GM21737 (cell line): ENCODE measurements around the gene RHD.
"Not testable (repeated sequence)": the region's sequence is repeated elsewhere in the genome, so short reads cannot be mapped to it uniquely, and the experiment has no call there.

ENCODE experiments used
- ATAC-seq: cut with Tn5 transposase; IDR thresholded peaks from one replicate; pipeline ENCODE4 v1.9.1; 2021; ENCODE audit warnings: mild to moderate bottlenecking, moderate library complexity; ENCODE audit not compliant: unreplicated experiment

RHD gene

DNA sequence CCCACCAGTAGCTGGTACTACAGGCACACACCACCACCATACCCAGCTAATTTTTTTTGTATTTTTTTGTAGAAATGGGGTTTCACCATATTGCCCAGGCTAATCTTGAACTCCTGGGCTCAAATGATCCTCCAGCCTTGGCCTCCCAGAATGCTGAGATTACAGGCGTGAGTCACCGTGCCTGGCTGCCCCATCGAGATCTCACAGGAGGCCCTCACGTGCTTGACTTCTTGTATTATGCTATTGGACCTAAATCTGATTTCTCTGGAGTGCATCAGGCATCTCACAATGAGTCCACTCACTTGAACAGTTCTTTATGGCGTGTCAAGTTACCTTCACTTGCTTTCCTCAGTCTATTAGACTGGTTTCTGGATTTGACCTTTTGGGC, 15.7 kb upstream of the RHD start:
- ATAC-seq = no peak

GRCh38 chr1:25257196-25257595, 15.1 kb upstream of the RHD start:
- no peak for ATAC-seq

DNA sequence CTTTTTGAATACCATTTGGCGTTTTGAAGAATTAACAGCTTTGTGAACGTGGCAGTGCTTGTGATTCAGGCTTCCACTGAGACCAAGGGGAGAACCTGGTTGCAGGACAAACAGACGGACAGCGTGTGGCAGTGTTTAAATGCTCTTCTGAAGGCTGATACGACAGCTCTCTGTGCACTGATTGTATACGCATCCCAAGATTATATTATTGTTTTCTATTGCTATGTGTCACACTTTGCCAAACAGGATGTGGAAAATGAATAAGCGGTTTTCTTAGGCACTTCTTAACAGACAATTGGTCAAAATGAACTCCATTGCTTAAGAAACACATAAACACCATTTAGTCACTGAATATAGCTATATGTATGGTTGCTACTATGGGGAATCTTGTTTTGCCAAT, 12.5 kb upstream of the RHD start:
- ATAC-seq = not testable (repeated sequence)

DNA sequence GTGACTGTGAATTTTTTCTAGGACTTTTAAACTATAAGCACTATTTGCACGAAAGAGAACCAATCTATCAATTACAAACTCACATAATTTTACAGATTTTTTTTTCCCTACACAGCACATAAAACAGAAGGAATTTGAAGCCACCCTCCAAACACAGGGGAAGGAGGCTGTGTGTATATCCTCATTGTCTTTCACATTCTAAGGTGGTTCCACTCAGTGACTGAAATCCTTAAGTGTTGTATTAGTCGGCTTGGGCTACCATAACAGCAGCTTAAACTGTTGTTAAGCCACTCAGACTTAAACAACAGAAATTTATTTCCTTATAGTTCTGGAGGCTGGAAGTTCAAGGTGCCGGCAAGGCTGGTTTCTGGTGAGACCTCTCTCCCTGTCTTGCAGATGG, 12.0 kb upstream of the RHD start:
- ATAC-seq = not testable (repeated sequence)

- peak; percentile 31 for ATAC-seq
Observed at GRCh38 chr1:25266554-25267287, 5.6 kb upstream of the RHD start.

DNA sequence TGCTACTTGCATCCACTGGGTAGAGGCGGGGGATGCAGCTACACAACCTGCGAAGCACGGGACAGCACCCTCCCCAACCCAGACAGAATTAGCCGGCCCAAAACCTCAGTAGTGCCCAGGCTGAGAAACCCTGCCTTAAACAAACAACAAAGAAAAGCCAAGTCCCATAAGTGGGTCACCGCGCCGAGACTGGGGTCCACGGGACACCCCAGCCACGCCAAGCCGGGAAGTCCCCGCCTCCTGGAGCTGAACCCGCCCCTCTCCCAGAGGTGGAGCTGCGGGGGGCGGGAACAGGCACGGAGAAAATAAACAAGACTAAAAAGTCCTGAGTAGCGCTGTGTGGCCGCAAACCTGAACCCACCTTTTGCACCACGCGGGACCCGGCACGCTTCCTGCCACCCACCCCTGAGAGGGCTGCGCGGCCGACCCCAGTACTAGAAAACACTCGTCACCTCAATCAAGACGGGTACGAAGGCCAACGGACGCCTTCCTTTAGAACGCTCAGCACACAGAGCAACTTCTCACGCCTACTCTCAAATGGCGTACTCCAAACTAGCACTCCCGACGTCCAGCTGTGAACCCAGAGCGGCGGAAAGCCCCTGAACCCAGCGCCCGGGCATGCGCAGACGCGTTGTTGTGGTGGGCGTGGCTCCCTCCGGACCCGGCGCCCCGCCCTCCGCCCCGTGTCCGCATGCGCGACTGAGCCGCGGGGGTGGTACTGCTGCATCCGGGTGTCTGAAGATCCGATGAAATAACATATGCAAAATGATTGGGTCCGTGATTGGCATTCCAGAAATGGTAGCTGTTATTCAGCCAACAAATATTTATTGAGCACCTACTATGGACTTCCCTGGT, 4.8 kb upstream of the RHD start:
- ATAC-seq = peak; percentile 57

DNA sequence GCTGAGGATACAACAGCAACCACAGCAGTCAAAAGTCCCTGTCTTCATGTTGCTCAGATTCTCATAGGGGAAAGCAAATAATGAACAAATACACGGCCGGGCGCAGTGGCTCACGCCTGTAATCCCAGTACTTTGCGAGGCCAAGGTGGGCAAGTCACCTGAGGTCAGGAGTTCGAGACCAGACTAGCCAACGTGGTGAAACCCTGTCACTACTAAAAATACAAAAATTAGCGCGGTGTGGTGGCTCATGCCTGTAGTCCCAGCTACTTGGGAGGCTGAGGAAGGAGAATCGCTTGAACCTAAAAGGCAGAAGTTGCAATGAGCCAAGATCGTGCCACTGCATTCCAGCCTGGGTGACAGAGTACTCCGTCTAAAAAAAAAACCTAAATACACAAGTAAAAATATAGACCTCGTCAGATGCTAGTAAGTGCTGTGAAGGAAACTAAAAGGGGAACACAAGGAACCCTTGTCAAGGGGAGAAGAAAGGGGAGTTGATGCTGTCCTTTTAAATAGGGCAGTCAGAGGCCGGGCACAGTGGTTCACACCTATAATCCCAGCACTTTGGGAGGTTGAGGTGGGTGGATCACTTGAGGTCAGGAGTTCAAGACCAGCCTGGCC, 4.1 kb upstream of the RHD start:
- not testable (repeated sequence) for ATAC-seq

DNA sequence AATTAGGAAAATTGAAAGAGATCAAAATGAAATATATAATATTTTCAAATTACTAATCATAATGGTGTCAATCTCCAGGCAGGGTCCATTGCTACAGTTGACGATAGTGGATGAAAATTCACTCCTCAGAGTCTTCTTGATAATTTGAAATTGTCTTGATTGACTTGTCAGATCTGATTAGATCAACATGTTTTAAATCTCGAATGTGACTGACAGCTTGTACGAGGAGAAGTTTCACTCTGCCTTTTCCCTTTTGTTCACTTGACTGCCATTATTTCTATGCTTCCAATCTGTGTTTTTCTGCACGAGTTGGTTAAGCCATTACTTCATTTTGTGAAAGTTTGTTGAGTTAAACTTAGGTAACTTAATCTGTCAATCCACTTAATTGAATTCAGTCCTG, 3.3 kb downstream of the RHD start:
- ATAC-seq = not testable (repeated sequence)

GRCh38 chr1:25277295-25277694, 5.0 kb downstream of the RHD start:
- not testable (repeated sequence) for ATAC-seq

DNA sequence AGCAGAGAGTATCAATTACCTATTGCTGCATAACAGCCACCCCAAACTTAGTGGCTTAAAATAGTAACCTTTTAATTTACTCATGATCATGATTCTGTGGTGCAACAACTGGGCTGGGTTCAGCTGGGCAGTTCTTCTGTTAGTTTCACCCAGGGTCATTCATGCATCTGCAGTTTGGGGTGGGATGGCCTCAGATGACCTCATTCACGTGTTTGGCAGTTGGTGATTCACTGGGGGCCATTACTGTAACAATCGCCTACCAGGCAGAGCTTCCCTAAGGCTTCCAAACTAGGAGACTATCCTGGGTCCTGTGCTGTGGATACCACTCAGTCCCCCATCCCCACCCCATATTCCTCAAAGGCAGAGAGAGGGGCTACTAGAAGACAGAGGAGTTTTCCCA, 6.0 kb downstream of the RHD start:
- not testable (repeated sequence) for ATAC-seq

- ATAC-seq = not testable (repeated sequence)
Observed at GRCh38 chr1:25278790-25279189, 6.5 kb downstream of the RHD start.

DNA sequence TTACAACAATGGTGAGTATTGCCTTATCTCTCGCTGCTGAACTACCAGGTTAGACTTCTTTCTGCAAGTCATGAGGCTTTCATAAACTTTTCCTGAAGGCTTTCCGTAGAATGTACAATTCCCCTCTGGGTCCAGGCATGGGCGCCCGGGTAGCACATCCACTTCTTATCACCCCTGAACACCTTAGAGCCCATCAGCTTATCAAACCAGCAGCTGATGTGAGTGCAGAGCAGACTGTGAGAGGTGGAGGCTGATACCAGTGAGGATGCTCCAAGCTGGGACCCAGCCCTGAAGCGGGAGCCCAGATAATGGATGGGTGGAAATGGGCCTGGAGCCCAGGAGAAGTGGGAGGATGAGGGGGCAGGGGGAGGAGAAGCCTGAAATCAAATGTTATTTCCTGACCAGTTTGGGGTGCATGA, 7.4 kb downstream of the RHD start:
- not testable (repeated sequence) for ATAC-seq

GRCh38 chr1:25285862-25286261, 13.6 kb downstream of the RHD start:
- not testable (repeated sequence) for ATAC-seq

DNA sequence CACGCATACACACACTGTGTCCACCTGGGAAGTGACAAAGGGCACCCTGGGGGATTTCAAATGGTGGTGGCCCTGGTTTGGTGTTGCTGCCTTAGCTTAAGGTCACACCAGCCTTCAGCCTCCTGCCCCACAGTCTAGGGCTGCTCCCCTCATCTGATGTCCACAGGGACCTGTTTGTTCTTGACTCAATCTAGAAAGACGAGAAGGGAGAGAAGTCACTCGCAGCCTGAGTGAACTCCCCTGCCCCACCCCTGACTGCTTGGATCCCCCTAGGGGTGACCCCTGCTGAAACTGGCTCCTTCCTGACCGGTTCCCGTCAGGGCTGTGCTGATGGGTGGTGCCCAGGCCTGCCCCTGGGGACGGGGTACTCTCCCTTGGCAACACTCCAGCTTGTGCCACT, 14.9 kb downstream of the RHD start:
- ATAC-seq = not testable (repeated sequence)

DNA sequence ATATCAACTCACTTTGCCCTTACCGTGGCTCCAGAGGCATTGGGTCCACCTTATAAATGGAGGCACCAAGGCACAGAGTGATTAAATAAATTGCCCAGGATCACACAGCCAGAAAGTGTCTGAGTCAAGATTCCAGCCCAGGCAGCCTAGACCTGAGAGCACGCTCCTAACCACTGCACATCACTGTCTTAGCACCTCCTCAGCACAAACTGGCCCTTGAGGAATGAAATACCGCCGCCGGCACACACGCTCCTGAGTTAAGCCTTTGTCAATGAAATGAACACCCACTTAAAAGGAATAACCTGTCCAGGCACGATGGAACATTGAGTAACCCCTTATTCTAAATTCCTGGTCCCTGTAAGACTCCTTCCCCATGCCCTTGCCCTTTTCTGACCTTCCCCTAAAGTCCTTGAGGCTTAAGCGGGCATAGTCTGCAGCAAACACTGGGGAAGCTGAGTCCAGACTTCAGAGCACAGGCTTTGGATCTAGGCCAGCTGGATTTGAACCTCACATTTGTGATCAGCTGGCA, 16.3 kb downstream of the RHD start:
- ATAC-seq = not testable (repeated sequence)

- ATAC-seq = not testable (repeated sequence)
Observed at GRCh38 chr1:25290043-25290442, 17.7 kb downstream of the RHD start.

- ATAC-seq = not testable (repeated sequence)
Observed at GRCh38 chr1:25293426-25293825, 21.1 kb downstream of the RHD start.

- not testable (repeated sequence) for ATAC-seq
Observed at GRCh38 chr1:25294889-25295826, 22.8 kb downstream of the RHD start.

- ATAC-seq = not testable (repeated sequence)
Observed at GRCh38 chr1:25296501-25296900, 24.2 kb downstream of the RHD start.

DNA sequence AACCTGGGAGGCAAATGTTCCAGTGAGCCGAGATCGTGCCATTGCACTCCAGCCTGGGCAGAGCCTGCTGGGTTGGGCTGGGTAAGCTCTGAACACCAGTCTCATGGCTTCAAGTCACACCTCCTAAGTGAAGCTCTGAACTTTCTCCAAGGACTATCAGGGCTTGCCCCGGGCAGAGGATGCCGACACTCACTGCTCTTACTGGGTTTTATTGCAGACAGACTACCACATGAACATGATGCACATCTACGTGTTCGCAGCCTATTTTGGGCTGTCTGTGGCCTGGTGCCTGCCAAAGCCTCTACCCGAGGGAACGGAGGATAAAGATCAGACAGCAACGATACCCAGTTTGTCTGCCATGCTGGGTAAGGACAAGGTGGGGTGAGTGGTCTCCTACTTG, 28.4 kb downstream of the RHD start:
- ATAC-seq = not testable (repeated sequence)
